KMS-11 (cell line): ENCODE data around the gene MNT.

Source experiments
- H2AFZ ChIP-seq: fragments of 200-600 bp; sonication (generic); 2 replicates; pipeline ENCODE4 v1.6.1; 2016; ENCODE audit warnings: antibody characterized with exemption, mixed run types, low read depth
- H3K27ac ChIP-seq: fragments of 200-600 bp; sonication (generic); 2 replicates; pipeline ENCODE4 v1.6.1; 2016; ENCODE audit warnings: mild to moderate bottlenecking, mixed run types
- H3K27me3 ChIP-seq: fragments of 200-600 bp; sonication (generic); 2 replicates; pipeline ENCODE4 v1.6.1; 2017; ENCODE audit warnings: mild to moderate bottlenecking, low read depth, mixed run types, moderate library complexity; ENCODE audit not compliant: insufficient read depth
- H3K36me3 ChIP-seq: fragments of 200-600 bp; sonication (generic); 2 replicates; pipeline ENCODE4 v1.6.1; 2017; ENCODE audit warnings: mild to moderate bottlenecking, mixed run types; ENCODE audit not compliant: insufficient read depth
- H3K4me1 ChIP-seq: fragments of 200-600 bp; sonication (generic); 2 replicates; pipeline ENCODE4 v1.6.1; 2016; ENCODE audit warnings: mild to moderate bottlenecking, low read depth, mixed run types; ENCODE audit not compliant: poor library complexity, severe bottlenecking
- H3K4me2 ChIP-seq: fragments of 200-600 bp; sonication (generic); 2 replicates; pipeline ENCODE4 v1.7.0; 2016; ENCODE audit warnings: mild to moderate bottlenecking, mixed run types
- H3K4me3 ChIP-seq: fragments of 200-600 bp; sonication (generic); IDR thresholded peaks from 2 replicates; pipeline ENCODE4 v1.6.1; 2017; ENCODE audit warnings: low read depth, low read length, mixed read lengths; ENCODE audit not compliant: insufficient read depth
- H3K79me2 ChIP-seq: fragments of 200-600 bp; sonication (generic); 2 replicates; pipeline ENCODE4 v1.6.1; 2016; ENCODE audit warnings: low read depth, mixed run types; ENCODE audit not compliant: insufficient read depth
- H3K9ac ChIP-seq: fragments of 200-600 bp; sonication (generic); 2 replicates; pipeline ENCODE4 v1.6.1; 2016; ENCODE audit warnings: mild to moderate bottlenecking, mixed run types
- H4K20me1 ChIP-seq: fragments of 200-600 bp; sonication (generic); 2 replicates; pipeline ENCODE4 v1.6.1; 2016; ENCODE audit warnings: mild to moderate bottlenecking, mixed run types; ENCODE audit not compliant: insufficient read depth
- TF ChIP-seq, protein P1 (sequence below): fragments of 200-600 bp; sonication (generic); conservative IDR thresholded peaks from 2 replicates; pipeline ENCODE4 v1.6.1; 2017; ENCODE audit warnings: low read depth, mild to moderate bottlenecking, antibody characterized with exemption, low read length, moderate library complexity, mixed read lengths

Gene MNT

DNA sequence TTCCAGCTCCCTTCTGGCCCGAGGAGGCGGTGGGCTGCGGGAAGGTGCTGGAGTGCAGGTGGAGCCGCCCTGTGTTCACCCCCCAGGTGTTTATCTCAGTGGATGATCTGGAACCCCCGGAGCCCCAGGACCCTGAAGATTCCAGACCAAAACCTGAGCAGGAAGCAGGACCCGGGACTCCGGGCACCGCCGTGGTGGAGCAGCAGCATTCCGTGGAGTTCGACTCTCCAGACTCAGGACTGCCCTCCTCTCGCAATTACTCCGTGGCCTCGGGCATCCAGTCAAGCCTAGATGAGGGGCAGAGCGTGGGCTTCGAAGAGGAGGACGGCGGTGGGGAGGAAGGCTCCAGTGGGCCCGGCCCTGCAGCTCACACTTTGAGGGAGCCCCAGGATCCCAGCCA, 25.5 kb downstream of the MNT start:
- H3K4me2 ChIP-seq, result no peak overlapping the region
- H3K79me2 ChIP-seq, result no peaks in the 10 kb centered on the region
- no peaks in the 10 kb centered on the region for H3K4me1 ChIP-seq
- H3K4me3 ChIP-seq, result no peak overlapping the region
- H3K36me3 ChIP-seq, result no peaks in the 10 kb centered on the region
- H3K27ac ChIP-seq, result no peak overlapping the region
- no peaks in the 10 kb centered on the region for H3K27me3 ChIP-seq
- TF ChIP-seq, protein P1, sequence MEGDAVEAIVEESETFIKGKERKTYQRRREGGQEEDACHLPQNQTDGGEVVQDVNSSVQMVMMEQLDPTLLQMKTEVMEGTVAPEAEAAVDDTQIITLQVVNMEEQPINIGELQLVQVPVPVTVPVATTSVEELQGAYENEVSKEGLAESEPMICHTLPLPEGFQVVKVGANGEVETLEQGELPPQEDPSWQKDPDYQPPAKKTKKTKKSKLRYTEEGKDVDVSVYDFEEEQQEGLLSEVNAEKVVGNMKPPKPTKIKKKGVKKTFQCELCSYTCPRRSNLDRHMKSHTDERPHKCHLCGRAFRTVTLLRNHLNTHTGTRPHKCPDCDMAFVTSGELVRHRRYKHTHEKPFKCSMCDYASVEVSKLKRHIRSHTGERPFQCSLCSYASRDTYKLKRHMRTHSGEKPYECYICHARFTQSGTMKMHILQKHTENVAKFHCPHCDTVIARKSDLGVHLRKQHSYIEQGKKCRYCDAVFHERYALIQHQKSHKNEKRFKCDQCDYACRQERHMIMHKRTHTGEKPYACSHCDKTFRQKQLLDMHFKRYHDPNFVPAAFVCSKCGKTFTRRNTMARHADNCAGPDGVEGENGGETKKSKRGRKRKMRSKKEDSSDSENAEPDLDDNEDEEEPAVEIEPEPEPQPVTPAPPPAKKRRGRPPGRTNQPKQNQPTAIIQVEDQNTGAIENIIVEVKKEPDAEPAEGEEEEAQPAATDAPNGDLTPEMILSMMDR, result no peak
- no peaks in the 10 kb centered on the region for H4K20me1 ChIP-seq
- no peak overlapping the region for H3K9ac ChIP-seq
- no peak overlapping the region for H2AFZ ChIP-seq

DNA sequence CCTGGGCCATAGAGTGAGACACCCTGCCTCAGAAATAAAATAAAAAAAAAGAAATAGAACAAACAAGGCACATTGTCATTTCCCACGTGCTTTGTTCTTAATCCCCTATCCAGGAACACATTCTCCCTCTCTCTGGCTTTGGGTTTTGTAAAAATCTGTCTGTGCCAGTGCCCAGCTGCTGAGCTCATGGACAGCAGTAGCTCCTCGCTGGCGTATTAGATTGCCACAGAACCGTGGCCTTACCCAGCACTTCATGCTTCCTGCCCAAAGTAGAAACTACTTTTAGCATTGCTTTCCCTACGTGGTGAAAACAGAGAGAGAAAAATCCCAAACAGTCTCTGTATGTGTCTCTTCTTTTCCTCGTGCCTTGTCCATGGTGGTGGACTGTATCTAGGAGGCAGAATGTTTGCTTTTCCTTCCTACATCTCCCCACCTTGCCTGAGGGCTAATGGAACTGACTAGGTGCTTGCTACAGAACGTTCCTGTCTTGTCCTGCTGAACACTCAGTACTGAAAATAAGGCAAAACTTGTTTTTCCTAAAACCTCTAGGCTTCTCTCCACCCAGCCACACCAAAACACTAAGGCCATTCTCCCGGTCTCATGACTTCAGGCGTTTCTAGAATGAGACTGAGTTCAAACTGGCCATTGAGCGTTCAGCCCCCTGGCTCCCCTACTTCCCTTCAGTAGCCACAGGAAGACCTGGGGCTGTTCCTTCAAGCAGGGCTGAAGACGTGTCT, 26.1 kb downstream of the MNT start:
- no peaks in the 10 kb centered on the region for H4K20me1 ChIP-seq
- H3K79me2 ChIP-seq, result no peaks in the 10 kb centered on the region
- no peak overlapping the region for H3K4me2 ChIP-seq
- TF ChIP-seq, protein P1, result no peak
- H3K9ac ChIP-seq, result no peak overlapping the region
- no peak overlapping the region for H3K27ac ChIP-seq
- no peak overlapping the region for H3K4me3 ChIP-seq
- H3K27me3 ChIP-seq, result no peaks in the 10 kb centered on the region
- no peaks in the 10 kb centered on the region for H3K4me1 ChIP-seq
- no peaks in the 10 kb centered on the region for H3K36me3 ChIP-seq
- no peak overlapping the region for H2AFZ ChIP-seq

DNA sequence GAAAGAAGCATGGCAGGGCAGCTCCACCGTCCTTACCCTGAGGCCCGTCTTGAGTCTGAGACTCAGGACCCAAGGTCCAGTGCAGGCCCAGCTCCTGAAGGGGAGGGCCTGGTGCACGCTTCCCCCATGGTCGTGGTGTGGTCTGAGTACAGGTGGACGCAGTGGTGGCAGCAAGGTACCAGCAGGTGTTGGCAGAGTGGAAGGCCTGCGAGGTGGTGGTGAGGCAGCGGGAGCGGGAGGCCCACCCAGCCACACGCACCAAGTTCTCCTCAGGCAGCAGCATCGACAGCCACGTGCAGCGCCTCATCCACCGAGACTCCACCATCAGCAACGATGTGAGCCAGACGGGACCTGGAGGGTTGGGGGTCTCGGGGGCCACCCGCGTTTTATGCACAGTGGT, 27.7 kb downstream of the MNT start:
- Histone ChIP-seq H4K20me1 (no peaks in the 10 kb centered on the region), H3K27ac (no peak overlapping the region), H3K36me3 (no peaks in the 10 kb centered on the region), H3K79me2 (no peaks in the 10 kb centered on the region), H2AFZ (no peak overlapping the region), H3K4me1 (no peaks in the 10 kb centered on the region), H3K4me3 (no peak overlapping the region), H3K9ac (no peak overlapping the region), H3K27me3 (no peaks in the 10 kb centered on the region), H3K4me2 (no peak overlapping the region)
- TF ChIP-seq, protein P1, result no peak

DNA sequence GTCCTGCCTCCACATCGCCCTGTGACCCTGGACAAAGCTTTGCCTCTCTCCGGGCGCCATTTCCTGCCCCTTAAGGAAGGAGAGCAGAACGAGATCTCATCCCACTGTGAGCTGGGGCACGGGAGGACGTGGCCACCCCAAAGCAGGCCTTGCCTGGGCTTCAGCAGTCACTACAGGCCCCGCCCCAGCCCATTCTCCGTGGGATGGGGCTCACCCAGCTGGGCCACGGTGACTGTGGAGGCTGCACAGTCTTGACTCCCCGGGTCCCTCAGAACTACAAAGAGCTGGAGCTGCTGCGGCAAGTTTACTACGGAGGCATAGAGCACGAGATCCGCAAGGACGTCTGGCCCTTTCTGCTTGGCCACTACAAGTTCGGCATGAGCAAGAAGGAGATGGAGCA, 28.2 kb downstream of the MNT start:
- no peaks in the 10 kb centered on the region for H3K36me3 ChIP-seq
- H2AFZ ChIP-seq, result no peak overlapping the region
- H3K4me3 ChIP-seq, result no peak overlapping the region
- no peak overlapping the region for H3K27ac ChIP-seq
- no peaks in the 10 kb centered on the region for H4K20me1 ChIP-seq
- no peak overlapping the region for H3K4me2 ChIP-seq
- no peaks in the 10 kb centered on the region for H3K27me3 ChIP-seq
- TF ChIP-seq, protein P1, result no peak
- H3K4me1 ChIP-seq, result no peaks in the 10 kb centered on the region
- H3K9ac ChIP-seq, result no peak overlapping the region
- H3K79me2 ChIP-seq, result no peaks in the 10 kb centered on the region
